Measurements from ENCODE around the gene IGSF22.

GRCh38 chr11:18709414-18709813 lies 16.6 kb downstream of the IGSF22 start:
- no peak for TF ChIP-seq CTCF (optimal IDR thresholded peaks at IDR 0.05 in 1 of 3, IDR thresholded peaks at IDR 0.05 in 1 of 3, conservative IDR thresholded peaks at IDR 0.05 in 1 of 3; ENCODE audit: extremely low read depth in 1 of 3, insufficient read depth in 2 of 3, low read length in 3 of 3)
- TF ChIP-seq EZH2 (IDR thresholded peaks at IDR 0.05; ENCODE audit: low read length) = no peak
